ENCODE measurements around the gene LRRN4. TPM values are rescaled to one million over a fixed set of nuclear protein-coding genes. Genes with fewer than 3 reads are reported as not detected.

Gene LRRN4
- total RNA-seq, 1 experiment from 2014 or later: 0.72 TPM

DNA sequence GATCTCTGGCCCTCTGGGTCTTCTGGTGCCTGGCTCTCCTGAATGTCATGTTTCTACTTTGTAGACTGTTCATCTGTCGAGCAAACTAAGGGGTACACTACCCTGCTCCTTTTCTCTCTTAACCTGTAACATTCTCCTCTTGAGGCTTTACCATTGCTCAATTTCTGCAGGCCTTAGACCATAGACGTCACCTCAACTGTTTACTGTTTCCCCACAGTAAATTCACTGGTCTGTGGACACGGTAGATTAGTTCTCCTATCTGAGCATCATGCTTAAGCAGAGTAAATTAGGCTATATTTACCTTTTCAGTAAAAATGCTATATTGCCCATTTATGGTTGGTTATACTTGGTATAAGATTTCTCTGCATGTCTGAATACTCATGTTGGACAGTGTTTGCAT is 62.9 kb downstream of the LRRN4 start:
- no peaks in the 10 kb centered on the region for H3F3A ChIP-seq (ENCODE audit: insufficient read depth, low read depth)
- intact Hi-C loops (cut with micrococcal nuclease; ENCODE audit: unreplicated experiment): no loop called here

More for the DNA sequence above, 62.9 kb downstream of the LRRN4 start:
- H3K4me2 ChIP-seq: no peak overlapping the region
- no peak for DNase-seq
- BruUV-seq (replicated peaks): no TSS peak
- no peak overlapping the region for H3K27ac ChIP-seq
- ChIA-PET POLR2A (ENCODE audit: unreplicated experiment) (no interaction called here), CTCF (no interaction called here)
- H3K36me3 ChIP-seq (ENCODE audit: low read depth): peaks cover 10% of the 10 kb centered on the region; the same call in 1 of the 2 replicates
- no peak overlapping the region for H2AFZ ChIP-seq
- H3K4me1 ChIP-seq (replicated peaks; ENCODE audit: insufficient read depth): no peaks in the 10 kb centered on the region
- no peak overlapping the region for H3K4me3 ChIP-seq
- H4K20me1 ChIP-seq (ENCODE audit: insufficient read depth): no peaks in the 10 kb centered on the region
- H3K27me3 ChIP-seq (ENCODE audit: insufficient read depth, low read depth): no peaks in the 10 kb centered on the region
- no peaks in the 10 kb centered on the region for H3K9me2 ChIP-seq (ENCODE audit: insufficient read depth)
- TF ChIP-seq, protein P1, sequence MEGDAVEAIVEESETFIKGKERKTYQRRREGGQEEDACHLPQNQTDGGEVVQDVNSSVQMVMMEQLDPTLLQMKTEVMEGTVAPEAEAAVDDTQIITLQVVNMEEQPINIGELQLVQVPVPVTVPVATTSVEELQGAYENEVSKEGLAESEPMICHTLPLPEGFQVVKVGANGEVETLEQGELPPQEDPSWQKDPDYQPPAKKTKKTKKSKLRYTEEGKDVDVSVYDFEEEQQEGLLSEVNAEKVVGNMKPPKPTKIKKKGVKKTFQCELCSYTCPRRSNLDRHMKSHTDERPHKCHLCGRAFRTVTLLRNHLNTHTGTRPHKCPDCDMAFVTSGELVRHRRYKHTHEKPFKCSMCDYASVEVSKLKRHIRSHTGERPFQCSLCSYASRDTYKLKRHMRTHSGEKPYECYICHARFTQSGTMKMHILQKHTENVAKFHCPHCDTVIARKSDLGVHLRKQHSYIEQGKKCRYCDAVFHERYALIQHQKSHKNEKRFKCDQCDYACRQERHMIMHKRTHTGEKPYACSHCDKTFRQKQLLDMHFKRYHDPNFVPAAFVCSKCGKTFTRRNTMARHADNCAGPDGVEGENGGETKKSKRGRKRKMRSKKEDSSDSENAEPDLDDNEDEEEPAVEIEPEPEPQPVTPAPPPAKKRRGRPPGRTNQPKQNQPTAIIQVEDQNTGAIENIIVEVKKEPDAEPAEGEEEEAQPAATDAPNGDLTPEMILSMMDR (conservative IDR thresholded peaks at IDR 0.05): no peak
- no peak for TF ChIP-seq EZH2 (IDR thresholded peaks at IDR 0.05; ENCODE audit: low read depth)
- H3K9me3 ChIP-seq (ENCODE audit: insufficient read depth, low read depth): no peaks in the 10 kb centered on the region
- H3K79me2 ChIP-seq (ENCODE audit: low read depth): no peaks in the 10 kb centered on the region

Other genes with a start within 250 kb of the LRRN4 start
- gene CHGB, start 142.6 kb downstream of the LRRN4 start, total RNA-seq (2021): not detected in 2 replicates
- 12.2 and 16.2 TPM in 2 replicates for gene TRMT6, start 103.5 kb downstream of the LRRN4 start, total RNA-seq (2021)
- gene MCM8, start 103.4 kb downstream of the LRRN4 start, total RNA-seq (2021): 18.2 and 22.4 TPM in 2 replicates
- 24.6 and 43.6 TPM in 2 replicates for gene CRLS1, start 47.9 kb downstream of the LRRN4 start, total RNA-seq (2021)
- 18.2 and 20.6 TPM in 2 replicates for gene FERMT1, start 69.0 kb upstream of the LRRN4 start, total RNA-seq (2021)

All from PC-9 (cell line).